Neural cell (in vitro differentiated cells): ENCODE measurements around the gene BCOR. TPM values are rescaled to one million over a fixed set of nuclear protein-coding genes. Genes with fewer than 3 reads are reported as not detected.

Experiments
- H2AFZ ChIP-seq: fragments of 200-600, 300-800 bp; sonication (generic), shearing (Covaris generic); 2 replicates; pipeline ENCODE4 v1.6.0; 2014; ENCODE audit warnings: low read depth, mild to moderate bottlenecking, antibody characterized with exemption, low read length, moderate library complexity
- H3F3A ChIP-seq: fragments of 200-600 bp; shearing (Covaris generic); 2 replicates; pipeline ENCODE4 v1.6.1; 2016; ENCODE audit warnings: mild to moderate bottlenecking, moderate library complexity, mixed read lengths, antibody characterized with exemption, low read length; ENCODE audit not compliant: insufficient read depth, poor library complexity, severe bottlenecking
- H3K27ac ChIP-seq: fragments of 200-600, 300-800 bp; sonication (generic), shearing (Covaris generic); 2 replicates; pipeline ENCODE4 v1.5.1; 2014; ENCODE audit warnings: mild to moderate bottlenecking, low read length, moderate library complexity
- H3K27me3 ChIP-seq: fragments of 300-800, 200-600 bp; sonication (generic), shearing (Covaris generic); 2 replicates; pipeline ENCODE4 v1.6.0; 2014; ENCODE audit warnings: mild to moderate bottlenecking, low read depth, low read length, moderate library complexity; ENCODE audit not compliant: insufficient read depth
- H3K36me3 ChIP-seq: fragments of 300-800, 200-600 bp; sonication (generic), shearing (Covaris generic); 2 replicates; pipeline ENCODE4 v1.5.1; 2014; ENCODE audit warnings: mild to moderate bottlenecking, antibody characterized with exemption, low read length, moderate library complexity; ENCODE audit not compliant: insufficient read depth
- H3K4me2 ChIP-seq: fragments of 300-800, 200-600 bp; sonication (generic), shearing (Covaris generic); 2 replicates; pipeline ENCODE4 v1.6.0; 2014; ENCODE audit warnings: mild to moderate bottlenecking, low read length
- H3K4me3 ChIP-seq: fragments of 300-800, 200-600 bp; sonication (generic), shearing (Covaris generic); 2 replicates; pipeline ENCODE4 v1.5.1; 2014; ENCODE audit warnings: mild to moderate bottlenecking, low read length, moderate library complexity
- H3K79me2 ChIP-seq: fragments of 200-600 bp; shearing (Covaris generic); replicated peaks from 2 replicates; pipeline ENCODE4 v1.6.0; 2014; ENCODE audit warnings: mild to moderate bottlenecking, low read length, moderate library complexity; ENCODE audit not compliant: insufficient read depth
- H3K9ac ChIP-seq: fragments of 300-800, 200-600 bp; sonication (generic), shearing (Covaris generic); 2 replicates; pipeline ENCODE4 v1.6.1; 2016; ENCODE audit warnings: mild to moderate bottlenecking, low read length, mixed read lengths
- H3K9me2 ChIP-seq: fragments of 200-600 bp; shearing (Covaris generic); 2 replicates; pipeline ENCODE4 v1.6.1; 2016; ENCODE audit warnings: mild to moderate bottlenecking, low read length, mixed read lengths; ENCODE audit not compliant: insufficient read depth
- H3K9me3 ChIP-seq: fragments of 200-600, 300-800 bp; sonication (generic), shearing (Covaris generic); 2 replicates; pipeline ENCODE4 v1.6.1; 2016; ENCODE audit warnings: mild to moderate bottlenecking, mixed run types, low read length, moderate library complexity, mixed read lengths
- H4K20me1 ChIP-seq: fragments of 200-600 bp; shearing (Covaris generic); 2 replicates; pipeline ENCODE4 v1.6.1; 2016; ENCODE audit warnings: mild to moderate bottlenecking, mixed run types; ENCODE audit not compliant: insufficient read depth
- CTCF ChIP-seq: fragments of 450-650 bp; IDR thresholded peaks from 2 replicates; pipeline ENCODE4 v1.5.1; 2014; ENCODE audit warnings: antibody characterized with exemption, mild to moderate bottlenecking, moderate library complexity; ENCODE audit not compliant: poor library complexity, severe bottlenecking
- EP300 ChIP-seq: fragments of 450-650 bp; conservative IDR thresholded peaks from 2 replicates; pipeline ENCODE4 v1.6.1; 2014; ENCODE audit warnings: antibody characterized with exemption, mild to moderate bottlenecking, moderate library complexity; ENCODE audit not compliant: poor library complexity, severe bottlenecking
- EZH2 ChIP-seq: fragments of 200-600, 300-800 bp; shearing (Covaris generic), sonication (generic); IDR thresholded peaks from 2 replicates; pipeline ENCODE4 v1.6.1; 2014; ENCODE audit warnings: antibody characterized with exemption, low read length, borderline replicate concordance, mild to moderate bottlenecking; ENCODE audit not compliant: insufficient read depth, poor library complexity, severe bottlenecking
- MXI1 ChIP-seq: fragments of 450-650 bp; conservative IDR thresholded peaks from 2 replicates; pipeline ENCODE4 v1.6.1; 2014; ENCODE audit warnings: antibody characterized with exemption, mild to moderate bottlenecking; ENCODE audit not compliant: poor library complexity, severe bottlenecking
- POLR2AphosphoS5 ChIP-seq: IDR thresholded peaks from 2 replicates; pipeline ENCODE4 v1.6.1; 2012
- RAD21 ChIP-seq: fragments of 450-650 bp; conservative IDR thresholded peaks from 2 replicates; pipeline ENCODE4 v1.6.1; 2014; ENCODE audit warnings: antibody characterized with exemption, mild to moderate bottlenecking, moderate library complexity
- REST ChIP-seq: IDR thresholded peaks from 2 replicates; pipeline ENCODE4 v1.6.1; 2012; ENCODE audit warnings: borderline replicate concordance
- SMC3 ChIP-seq: fragments of 450-650 bp; conservative IDR thresholded peaks from 2 replicates; pipeline ENCODE4 v1.6.1; 2014; ENCODE audit warnings: antibody characterized with exemption, mild to moderate bottlenecking, moderate library complexity; ENCODE audit not compliant: poor library complexity
- TAF1 ChIP-seq: IDR thresholded peaks from 2 replicates; pipeline ENCODE4 v1.6.1; 2012; ENCODE audit warnings: low read depth
- polyA plus RNA-seq: library from polyadenylated mRNA; depleted of rRNA; stranded (reverse); fragments of >200 nt; gene quantifications from 2 replicates; pipeline ENCODE4 v1.2.3, GENCODE V29; 2014

Gene BCOR
- polyA plus RNA-seq, 1 donor from 2014 or later, result 18.0 TPM

GRCh38 chrX:40074959-40075332 lies 22.8 kb downstream of the BCOR start:
- Histone ChIP-seq H3K36me3 (no peaks in the 10 kb centered on the region), H4K20me1 (no peaks in the 10 kb centered on the region)

More at GRCh38 chrX:40074959-40075332, 22.8 kb downstream of the BCOR start:
- no peaks in the 10 kb centered on the region for H3K27me3 ChIP-seq
- H3K9ac ChIP-seq, result no peak overlapping the region
- H2AFZ ChIP-seq, result no peak overlapping the region
- no peaks in the 10 kb centered on the region for H3K9me3 ChIP-seq
- no peak overlapping the region for H3K4me3 ChIP-seq
- H3K79me2 ChIP-seq, result no peaks in the 10 kb centered on the region
- no peak overlapping the region for H3K27ac ChIP-seq
- no peaks in the 10 kb centered on the region for H3K9me2 ChIP-seq
- no peaks in the 10 kb centered on the region for H3F3A ChIP-seq
- TF ChIP-seq TAF1 (no peak), POLR2AphosphoS5 (no peak), MXI1 (no peak), EZH2 (no peak), CTCF (no peak), REST (no peak), SMC3 (no peak), RAD21 (no peak), EP300 (no peak)
- H3K4me2 ChIP-seq, result no peak overlapping the region
